ENCODE results near the gene MAGEA2.
"Not testable (repeated sequence)": the region's sequence is repeated elsewhere in the genome, so short reads cannot be mapped to it uniquely, and the experiment has no call there.

MAGEA2 gene

GRCh38 chrX:152753686-152754650 is at the start of gene MAGEA2:
MAGEA2 (minus strand) TSS chrX:152753842; CDS start chrX:152751363, 2,479 bp downstream.
- not testable (repeated sequence) for H3K4me3 ChIP-seq (ENCODE audit: low read depth, low read length); DNase-seq (ENCODE audit: low read depth)

GRCh38 chrX:152798945-152799344 is 45.3 kb upstream of the MAGEA2 start:
- no peak for DNase-seq (ENCODE audit: low read depth)
- H3K4me3 ChIP-seq (ENCODE audit: low read depth, low read length), result no peak overlapping the region
- no peak for TF ChIP-seq CTCF (IDR thresholded peaks at IDR 0.05; ENCODE audit: low read depth, low read length)
- TF ChIP-seq POLR2A (IDR thresholded peaks at IDR 0.05; ENCODE audit: extremely low read depth, insufficient read length), result no peak
- no peak for TF ChIP-seq MAX (IDR thresholded peaks at IDR 0.05; ENCODE audit: low read depth, low read length)
- TF ChIP-seq MYC (IDR thresholded peaks at IDR 0.05; ENCODE audit: low read depth, low read length), result no peak

GRCh38 chrX:152787062-152787461 is 33.4 kb upstream of the MAGEA2 start:
- DNase-seq (ENCODE audit: low read depth), result not testable (repeated sequence)

GRCh38 chrX:152769549-152770289 is 16.1 kb upstream of the MAGEA2 start, which contains the start of gene MAGEA6:
MAGEA6 (minus strand) TSS chrX:152769689; CDS start chrX:152767650, 2,039 bp downstream.
- DNase-seq (ENCODE audit: low read depth); H3K4me3 ChIP-seq (ENCODE audit: low read depth, low read length): not testable (repeated sequence)

More at GRCh38 chrX:152787062-152787461, 33.4 kb upstream of the MAGEA2 start:
- H3K4me3 ChIP-seq (ENCODE audit: low read depth, low read length), result not testable (repeated sequence)

- DNase-seq (ENCODE audit: low read depth); H3K4me3 ChIP-seq (ENCODE audit: low read depth, low read length): not testable (repeated sequence)
These were observed 12.9 kb upstream of the MAGEA2 start for GRCh38 chrX:152766562-152766961.

GRCh38 chrX:152761582-152761981 is 7.9 kb upstream of the MAGEA2 start:
- H3K4me3 ChIP-seq (ENCODE audit: low read depth, low read length); DNase-seq (ENCODE audit: low read depth): not testable (repeated sequence)

GRCh38 chrX:152759544-152759943 is 5.9 kb upstream of the MAGEA2 start:
- DNase-seq (ENCODE audit: low read depth); H3K4me3 ChIP-seq (ENCODE audit: low read depth, low read length): not testable (repeated sequence)

- not testable (repeated sequence) for DNase-seq (ENCODE audit: low read depth); H3K4me3 ChIP-seq (ENCODE audit: low read depth, low read length)
These were observed 5.3 kb upstream of the MAGEA2 start, which contains the start of gene CSAG3 for GRCh38 chrX:152758918-152759317. CSAG3 (plus strand) TSS chrX:152759218.

- not testable (repeated sequence) for H3K4me3 ChIP-seq (ENCODE audit: low read depth, low read length)
These were observed 1.2 kb upstream of the MAGEA2 start for GRCh38 chrX:152754871-152755270.

GRCh38 chrX:152738560-152738959 is 15.1 kb downstream of the MAGEA2 start:
- no peak overlapping the region for H3K4me3 ChIP-seq (ENCODE audit: low read depth, low read length)
- no peak for DNase-seq (ENCODE audit: low read depth)
- TF ChIP-seq POLR2A (IDR thresholded peaks at IDR 0.05; ENCODE audit: extremely low read depth, insufficient read length) (no peak), MYC (IDR thresholded peaks at IDR 0.05; ENCODE audit: low read depth, low read length) (no peak), MAX (IDR thresholded peaks at IDR 0.05; ENCODE audit: low read depth, low read length) (no peak), CTCF (IDR thresholded peaks at IDR 0.05; ENCODE audit: low read depth, low read length) (no peak)

More at GRCh38 chrX:152754871-152755270, 1.2 kb upstream of the MAGEA2 start:
- DNase-seq (ENCODE audit: low read depth), result not testable (repeated sequence)

- not testable (repeated sequence) for H3K4me3 ChIP-seq (ENCODE audit: low read depth, low read length); DNase-seq (ENCODE audit: low read depth)
These were observed 17.1 kb downstream of the MAGEA2 start for GRCh38 chrX:152736528-152736927.
